K562 treated with DMSO at 1 percent for 12 hours (cell line): ENCODE results near the gene COPS7B. TPM values are rescaled to one million over a fixed set of nuclear protein-coding genes. Genes with fewer than 3 reads are reported as not detected.

ENCODE experiments used
- total RNA-seq: library from RNA; unstranded; fragments of 300-600 nt; gene quantifications from 2 replicates; pipeline ENCODE4 v1.2.3, GENCODE V29; 2022; ENCODE audit not compliant: insufficient read depth

COPS7B gene
- 23.1 and 147 TPM in 2 replicates for total RNA-seq

DNA sequence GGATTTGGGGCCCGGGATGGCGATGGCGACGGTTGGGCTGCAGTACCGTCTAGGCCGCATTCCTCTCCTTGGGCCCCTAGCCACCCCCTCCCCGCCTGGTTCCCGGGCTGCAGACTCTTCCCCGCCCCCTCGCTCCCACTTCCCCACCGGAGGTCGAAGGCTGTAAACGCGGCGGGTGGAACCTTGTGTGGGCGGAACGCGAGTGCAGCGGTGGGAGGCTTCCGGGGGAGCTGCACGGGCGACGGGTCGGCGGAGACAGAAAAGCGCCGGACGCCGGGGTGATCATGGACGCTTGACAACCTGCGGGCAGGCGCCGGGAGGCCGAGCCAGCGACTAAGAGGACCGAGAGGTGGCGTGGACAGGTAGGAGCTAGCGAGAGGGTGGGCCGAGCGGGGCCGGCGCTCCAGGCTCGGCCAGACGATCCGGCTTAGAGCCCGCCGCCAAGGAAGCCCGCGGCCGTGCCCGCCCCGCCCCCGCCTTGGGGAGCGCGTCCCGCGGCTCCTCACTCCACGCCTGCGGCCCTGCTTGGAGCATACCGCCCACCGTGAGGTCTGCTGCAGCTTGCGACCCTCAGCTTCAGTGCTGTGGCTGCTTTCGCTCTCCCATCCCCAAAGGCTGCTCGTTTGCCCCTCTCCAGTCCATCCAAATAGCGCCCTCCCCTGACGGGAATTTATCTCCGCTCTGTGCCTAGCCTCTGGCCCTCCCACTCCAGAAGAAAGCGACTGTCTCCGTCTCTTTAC is at the start of gene COPS7B:
Gene COPS7B, plus strand, starts transcription at position 269 of the 740 bp plus-strand sequence. CDS start 2,126 bp downstream, outside the sequence.

DNA sequence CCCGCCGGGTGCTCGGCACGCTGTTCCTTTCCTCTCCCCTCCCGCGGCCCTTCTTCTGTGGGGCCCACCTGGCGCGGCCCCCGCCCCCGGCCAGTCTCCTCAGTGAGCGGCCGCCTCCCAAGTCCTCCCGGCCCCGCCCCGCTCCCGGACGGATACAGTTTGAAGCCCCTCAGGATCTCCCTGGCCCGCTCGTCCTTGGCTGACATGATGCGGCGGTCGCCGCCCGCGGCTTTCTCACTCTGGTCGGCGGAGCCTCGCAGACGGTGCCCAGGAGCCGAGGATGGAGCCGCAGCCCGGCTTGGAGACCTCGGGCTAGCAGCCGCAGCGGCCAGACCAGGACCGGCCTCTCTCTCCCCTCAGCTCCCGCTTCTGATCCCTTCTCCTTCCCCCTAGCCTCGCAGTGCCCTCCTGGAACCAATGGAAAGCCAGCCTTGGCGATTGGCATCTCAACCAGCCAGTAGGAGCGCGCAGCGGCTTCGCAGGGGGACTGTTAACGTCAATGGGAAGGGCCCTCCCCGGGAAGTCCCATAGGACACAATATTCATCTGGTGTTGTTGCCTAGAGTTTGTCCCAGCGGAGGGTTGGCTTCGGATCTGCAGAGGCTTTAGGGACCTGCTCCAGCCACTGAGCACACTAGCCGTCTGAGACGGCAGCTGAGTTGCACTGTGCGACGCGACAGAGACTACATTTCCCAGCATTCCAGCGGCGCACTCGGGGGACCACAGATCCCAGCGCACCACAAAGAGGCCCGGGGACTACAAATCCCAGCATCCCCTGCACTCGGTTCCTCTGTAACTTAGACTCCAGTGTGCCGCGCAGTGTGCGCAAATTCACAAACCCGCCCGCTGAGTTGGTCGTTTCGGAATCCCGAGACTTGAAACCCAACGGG is 5.1 kb upstream of the COPS7B start, which contains the start of gene PDE6D:
Gene PDE6D, minus strand, starts transcription at position 374 of the 889 bp plus-strand sequence. Its CDS starts 168 bp downstream, at position 206.

Other genes starting within 250 kb of the COPS7B start
- gene TEX44, start 193.6 kb upstream of the COPS7B start, total RNA-seq, result not detected in 2 replicates
- gene PTMA, start 77.9 kb upstream of the COPS7B start, total RNA-seq, result 395 and 464 TPM in 2 replicates
- 7.5 and 13.2 TPM in 2 replicates for gene PDE6D, start 5.2 kb upstream of the COPS7B start, total RNA-seq
- not detected in 2 replicates for gene NPPC, start 140.0 kb downstream of the COPS7B start, total RNA-seq
- 6.6 and 17.5 TPM in 2 replicates for gene DIS3L2, start 175.3 kb downstream of the COPS7B start, total RNA-seq